ENCODE measurements around the gene WWOX.

The WWOX gene

GRCh38 chr16:79159261-79160049 lies 1060.0 kb downstream of the WWOX start:
- Histone ChIP-seq H3K79me1 (ENCODE audit: low read length) (no peaks in the 10 kb centered on the region), H2AK5ac (ENCODE audit: low read length) (no peak overlapping the region), H4K91ac (ENCODE audit: low read depth, low read length) (no peak overlapping the region), H3K27me3 (ENCODE audit: insufficient read depth, low read length) (no peaks in the 10 kb centered on the region), H2BK12ac (ENCODE audit: low read length) (no peak overlapping the region), H3K4ac (ENCODE audit: low read depth, low read length) (no peak overlapping the region), H4K8ac (ENCODE audit: low read depth, low read length) (no peak overlapping the region), H3K27ac (ENCODE audit: low read depth, low read length) (no peak overlapping the region), H4K12ac (ENCODE audit: low read depth, low read length) (no peak overlapping the region), H3K4me2 (ENCODE audit: low read length) (no peak overlapping the region), H3K23ac (ENCODE audit: low read length) (no peak overlapping the region), H3K4me1 (ENCODE audit: control insufficient read depth in 1 of 2, insufficient read depth in 2 of 2, low read length in 2 of 2) (peaks cover 0 to 3% of the 10 kb centered on the region in 2 experiments), H2AFZ (ENCODE audit: insufficient read depth, low read length, poor library complexity) (no peak overlapping the region), H2BK120ac (ENCODE audit: insufficient read depth, low read length, poor library complexity) (no peak overlapping the region), H3K9ac (ENCODE audit: low read length) (no peak overlapping the region), H2BK5ac (ENCODE audit: low read depth, low read length, poor library complexity) (no peak overlapping the region), H3K4me3 (ENCODE audit: low read depth, low read length) (no peak overlapping the region), H3K36me3 (ENCODE audit: control insufficient read depth in 1 of 2, insufficient read depth in 2 of 2, low read length in 2 of 2) (no peaks in the 10 kb centered on the region), H3K79me2 (ENCODE audit: control insufficient read depth, insufficient read depth, low read length, poor library complexity) (no peaks in the 10 kb centered on the region), H3K14ac (ENCODE audit: low read length) (no peak overlapping the region), H3K18ac (ENCODE audit: low read length) (no peak overlapping the region), H3K9me3 (ENCODE audit: insufficient read depth, low read depth, low read length) (no peaks in the 10 kb centered on the region)
- DNase-seq: no peak
- WGBS (ENCODE audit: extremely low coverage, insufficient coverage, insufficient read length): no CpG with 5 or more reads among the region's 13 CpGs

GRCh38 chr16:79162977-79163376 lies 1063.5 kb downstream of the WWOX start:
- Histone ChIP-seq H3K4me1 (ENCODE audit: control insufficient read depth in 1 of 2, insufficient read depth in 2 of 2, low read length in 2 of 2) (peaks cover 0 to 3% of the 10 kb centered on the region in 2 experiments), H3K4me3 (ENCODE audit: low read depth, low read length) (no peak overlapping the region), H4K8ac (ENCODE audit: low read depth, low read length) (no peak overlapping the region), H3K14ac (ENCODE audit: low read length) (no peak overlapping the region), H3K18ac (ENCODE audit: low read length) (no peak overlapping the region), H3K79me2 (ENCODE audit: control insufficient read depth, insufficient read depth, low read length, poor library complexity) (no peaks in the 10 kb centered on the region), H3K9ac (ENCODE audit: low read length) (no peak overlapping the region), H3K9me3 (ENCODE audit: insufficient read depth, low read depth, low read length) (no peaks in the 10 kb centered on the region), H3K79me1 (ENCODE audit: low read length) (no peaks in the 10 kb centered on the region), H4K12ac (ENCODE audit: low read depth, low read length) (no peak overlapping the region), H3K27me3 (ENCODE audit: insufficient read depth, low read length) (no peaks in the 10 kb centered on the region), H2BK120ac (ENCODE audit: insufficient read depth, low read length, poor library complexity) (no peak overlapping the region), H3K23ac (ENCODE audit: low read length) (no peak overlapping the region), H3K27ac (ENCODE audit: low read depth, low read length) (no peak overlapping the region), H3K4ac (ENCODE audit: low read depth, low read length) (no peak overlapping the region), H3K4me2 (ENCODE audit: low read length) (no peak overlapping the region), H2BK12ac (ENCODE audit: low read length) (no peak overlapping the region), H2AFZ (ENCODE audit: insufficient read depth, low read length, poor library complexity) (no peak overlapping the region), H3K36me3 (ENCODE audit: control insufficient read depth in 1 of 2, insufficient read depth in 2 of 2, low read length in 2 of 2) (no peaks in the 10 kb centered on the region), H2BK5ac (ENCODE audit: low read depth, low read length, poor library complexity) (no peak overlapping the region), H2AK5ac (ENCODE audit: low read length) (no peak overlapping the region), H4K91ac (ENCODE audit: low read depth, low read length) (no peak overlapping the region)
- no peak for DNase-seq
- no CpG with 5 or more reads among the region's 3 CpGs for WGBS (ENCODE audit: extremely low coverage, insufficient coverage, insufficient read length)

- Histone ChIP-seq H3K23ac (ENCODE audit: low read length) (no peak overlapping the region), H4K12ac (ENCODE audit: low read depth, low read length) (no peak overlapping the region), H3K4me2 (ENCODE audit: low read length) (no peak overlapping the region), H3K27me3 (ENCODE audit: insufficient read depth, low read length) (no peaks in the 10 kb centered on the region), H2AFZ (ENCODE audit: insufficient read depth, low read length, poor library complexity) (no peak overlapping the region), H2AK5ac (ENCODE audit: low read length) (no peak overlapping the region), H3K18ac (ENCODE audit: low read length) (no peak overlapping the region), H3K4ac (ENCODE audit: low read depth, low read length) (no peak overlapping the region), H3K4me3 (ENCODE audit: low read depth, low read length) (no peak overlapping the region), H3K9me3 (ENCODE audit: insufficient read depth, low read depth, low read length) (no peaks in the 10 kb centered on the region), H3K14ac (ENCODE audit: low read length) (no peak overlapping the region), H2BK120ac (ENCODE audit: insufficient read depth, low read length, poor library complexity) (no peak overlapping the region), H2BK12ac (ENCODE audit: low read length) (no peak overlapping the region), H4K91ac (ENCODE audit: low read depth, low read length) (no peak overlapping the region), H3K79me2 (ENCODE audit: control insufficient read depth, insufficient read depth, low read length, poor library complexity) (no peaks in the 10 kb centered on the region), H3K4me1 (ENCODE audit: control insufficient read depth in 1 of 2, insufficient read depth in 2 of 2, low read length in 2 of 2) (peaks cover 0 to 3% of the 10 kb centered on the region in 2 experiments), H4K8ac (ENCODE audit: low read depth, low read length) (no peak overlapping the region), H3K9ac (ENCODE audit: low read length) (no peak overlapping the region), H3K79me1 (ENCODE audit: low read length) (no peaks in the 10 kb centered on the region), H3K36me3 (ENCODE audit: control insufficient read depth in 1 of 2, insufficient read depth in 2 of 2, low read length in 2 of 2) (no peaks in the 10 kb centered on the region), H2BK5ac (ENCODE audit: low read depth, low read length, poor library complexity) (no peak overlapping the region), H3K27ac (ENCODE audit: low read depth, low read length) (no peak overlapping the region)
- WGBS (ENCODE audit: extremely low coverage, insufficient coverage, insufficient read length): no CpG with 5 or more reads among the region's 13 CpGs
- DNase-seq: no peak
Measured at GRCh38 chr16:79163691-79164387, 1064.4 kb downstream of the WWOX start.

- no peak overlapping the region for H3K14ac ChIP-seq (ENCODE audit: low read length)
- no peak overlapping the region for H3K23ac ChIP-seq (ENCODE audit: low read length)
- no peak overlapping the region for H3K18ac ChIP-seq (ENCODE audit: low read length)
- no peak overlapping the region for H3K4ac ChIP-seq (ENCODE audit: low read depth, low read length)
- no peaks in the 10 kb centered on the region for H3K27me3 ChIP-seq (ENCODE audit: insufficient read depth, low read length)
- no peak overlapping the region for H4K12ac ChIP-seq (ENCODE audit: low read depth, low read length)
- H2AFZ ChIP-seq (ENCODE audit: insufficient read depth, low read length, poor library complexity): no peak overlapping the region
- no peak overlapping the region for H2BK5ac ChIP-seq (ENCODE audit: low read depth, low read length, poor library complexity)
- H3K79me2 ChIP-seq (ENCODE audit: control insufficient read depth, insufficient read depth, low read length, poor library complexity): no peaks in the 10 kb centered on the region
- peaks cover 0 to 3% of the 10 kb centered on the region in 2 experiments for H3K4me1 ChIP-seq (ENCODE audit: control insufficient read depth in 1 of 2, insufficient read depth in 2 of 2, low read length in 2 of 2)
- H3K4me2 ChIP-seq (ENCODE audit: low read length): no peak overlapping the region
- no peaks in the 10 kb centered on the region for H3K9me3 ChIP-seq (ENCODE audit: insufficient read depth, low read depth, low read length)
- no peak overlapping the region for H3K27ac ChIP-seq (ENCODE audit: low read depth, low read length)
- no peaks in the 10 kb centered on the region for H3K79me1 ChIP-seq (ENCODE audit: low read length)
- H2BK120ac ChIP-seq (ENCODE audit: insufficient read depth, low read length, poor library complexity): no peak overlapping the region
- H2BK12ac ChIP-seq (ENCODE audit: low read length): no peak overlapping the region
- WGBS (ENCODE audit: extremely low coverage, insufficient coverage, insufficient read length): no CpG with 5 or more reads among the region's 10 CpGs
- H3K36me3 ChIP-seq (ENCODE audit: control insufficient read depth in 1 of 2, insufficient read depth in 2 of 2, low read length in 2 of 2): no peaks in the 10 kb centered on the region
- DNase-seq: no peak
- H3K4me3 ChIP-seq (ENCODE audit: low read depth, low read length): no peak overlapping the region
- H2AK5ac ChIP-seq (ENCODE audit: low read length): no peak overlapping the region
- H4K8ac ChIP-seq (ENCODE audit: low read depth, low read length): no peak overlapping the region
- H4K91ac ChIP-seq (ENCODE audit: low read depth, low read length): no peak overlapping the region
- H3K9ac ChIP-seq (ENCODE audit: low read length): no peak overlapping the region
Measured at GRCh38 chr16:79164388-79164995, 1065.0 kb downstream of the WWOX start.
